ENCODE data around the gene CUTA. TPM values are rescaled to one million over a fixed set of nuclear protein-coding genes. Genes with fewer than 3 reads are reported as not detected.

The CUTA gene
- total RNA-seq, 1 donor from 2014 or later, result 319 TPM

DNA sequence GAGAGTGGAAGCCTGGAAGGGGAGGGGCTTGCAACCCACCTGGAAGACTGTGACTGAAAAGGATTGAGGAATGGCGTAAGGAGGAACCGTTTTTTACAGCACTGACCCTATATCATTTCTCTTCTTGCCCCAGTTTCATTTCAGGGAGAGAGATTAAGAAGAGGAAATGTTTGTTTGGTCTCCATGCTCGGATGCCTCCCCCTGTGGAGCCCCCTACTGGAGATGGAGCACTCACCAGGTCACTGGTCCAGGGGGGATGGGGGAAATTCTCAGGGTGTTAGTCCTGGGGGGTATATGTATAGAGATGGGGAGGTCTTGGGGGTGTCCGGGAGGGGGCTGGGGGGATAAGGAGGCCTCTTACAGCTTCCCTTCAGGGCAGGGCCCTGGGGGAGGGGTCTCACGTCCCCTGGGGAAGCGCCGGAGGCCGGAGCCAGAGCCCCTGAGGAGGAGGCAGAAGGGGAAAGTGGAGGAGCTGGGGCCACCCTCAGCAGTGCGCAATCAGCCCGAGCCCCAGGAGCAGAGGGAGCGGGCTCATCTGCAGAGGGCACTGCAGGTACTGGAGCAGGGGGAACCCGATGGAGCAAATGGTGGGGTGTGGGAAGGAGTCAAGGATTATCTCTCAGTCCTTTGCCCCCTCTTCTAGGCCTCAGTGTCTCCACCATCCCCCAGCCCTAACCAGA is 3.2 kb downstream of the CUTA start:
- Mint-ChIP-seq H3K4me3 (peak overlapping the region; percentile 90), H3K27ac (ENCODE audit: unreplicated experiment) (no peak overlapping the region), H3K9me3 (no peaks in the 10 kb centered on the region), H3K27me3 (ENCODE audit: low read depth) (peaks cover 20% of the 10 kb centered on the region), H3K4me1 (peaks cover 73% of the 10 kb centered on the region), H3K36me3 (ENCODE audit: low read depth) (peaks cover 8% of the 10 kb centered on the region)
- DNase-seq (ENCODE audit: low read depth, low spot score), result no peak
- TF ChIP-seq CTCF (conservative IDR thresholded peaks at IDR 0.05), result peak; percentile 49

- Mint-ChIP-seq H3K27ac (ENCODE audit: unreplicated experiment) (peak overlapping the region; percentile 78), H3K27me3 (ENCODE audit: low read depth) (peaks cover 20% of the 10 kb centered on the region), H3K4me1 (peaks cover 68% of the 10 kb centered on the region), H3K9me3 (no peaks in the 10 kb centered on the region), H3K36me3 (ENCODE audit: low read depth) (peaks cover 8% of the 10 kb centered on the region), H3K4me3 (peak overlapping the region; percentile 90)
- DNase-seq (ENCODE audit: low read depth, low spot score), result no peak
- TF ChIP-seq CTCF (conservative IDR thresholded peaks at IDR 0.05), result no peak
Observed at GRCh38 chr6:33413241-33414120, 4.4 kb downstream of the CUTA start.

DNA sequence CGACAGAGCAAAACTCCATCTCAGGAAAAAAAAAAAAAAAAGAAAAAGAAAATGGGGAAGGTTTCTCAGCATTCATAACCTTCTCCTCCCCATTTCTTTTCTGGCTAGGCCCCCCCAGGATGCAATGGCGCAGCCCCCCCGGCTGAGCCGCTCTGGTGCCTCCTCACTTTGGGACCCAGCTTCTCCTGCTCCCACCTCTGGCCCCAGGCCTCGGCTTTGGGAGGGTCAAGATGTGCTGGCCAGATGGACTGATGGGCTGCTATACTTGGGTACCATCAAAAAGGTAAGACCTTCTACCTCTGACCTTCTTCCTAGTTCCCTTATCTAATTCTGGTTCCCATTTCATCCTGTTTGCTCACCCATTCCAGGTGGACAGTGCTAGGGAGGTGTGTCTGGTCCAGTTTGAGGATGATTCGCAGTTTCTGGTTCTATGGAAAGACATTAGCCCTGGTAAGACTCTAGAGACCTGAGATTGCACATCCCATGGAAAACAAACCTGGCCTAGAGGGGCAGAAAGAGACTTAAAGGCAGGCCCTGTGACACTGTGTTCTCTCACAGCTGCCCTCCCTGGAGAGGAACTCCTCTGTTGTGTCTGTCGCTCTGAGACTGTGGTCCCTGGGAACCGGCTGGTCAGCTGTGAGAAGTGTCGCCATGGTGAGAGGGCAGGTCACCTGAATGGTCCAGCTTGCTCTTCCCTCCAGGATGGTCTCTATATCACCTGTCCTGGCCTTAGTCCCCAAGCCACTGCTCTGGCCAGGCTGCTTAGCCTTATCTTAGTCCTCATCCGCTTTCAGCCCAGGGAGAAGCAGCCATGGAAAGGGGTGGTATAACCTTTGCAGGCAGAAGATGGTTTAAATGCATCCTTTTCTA is 5.5 kb downstream of the CUTA start:
- H3K36me3 Mint-ChIP-seq (ENCODE audit: low read depth), result peaks cover 6% of the 10 kb centered on the region

GRCh38 chr6:33411632-33412005 is 6.3 kb downstream of the CUTA start:
- peaks cover 53% of the 10 kb centered on the region for H3K4me1 Mint-ChIP-seq
- no peak overlapping the region for H3K27ac Mint-ChIP-seq (ENCODE audit: unreplicated experiment)
- H3K36me3 Mint-ChIP-seq (ENCODE audit: low read depth), result peaks cover 8% of the 10 kb centered on the region
- H3K27me3 Mint-ChIP-seq (ENCODE audit: low read depth), result peaks cover 15% of the 10 kb centered on the region
- H3K9me3 Mint-ChIP-seq, result no peaks in the 10 kb centered on the region
- no peak for DNase-seq (ENCODE audit: low read depth, low spot score)
- H3K4me3 Mint-ChIP-seq, result peak overlapping the region; percentile 85
- TF ChIP-seq CTCF (conservative IDR thresholded peaks at IDR 0.05), result no peak

More for the DNA sequence above, 5.5 kb downstream of the CUTA start:
- no peak for TF ChIP-seq CTCF (conservative IDR thresholded peaks at IDR 0.05)
- no peak for DNase-seq (ENCODE audit: low read depth, low spot score)
- H3K27me3 Mint-ChIP-seq (ENCODE audit: low read depth), result peaks cover 15% of the 10 kb centered on the region
- H3K4me1 Mint-ChIP-seq, result peaks cover 60% of the 10 kb centered on the region
- no peaks in the 10 kb centered on the region for H3K9me3 Mint-ChIP-seq
- peak overlapping the region; percentile 90 for H3K4me3 Mint-ChIP-seq
- H3K27ac Mint-ChIP-seq (ENCODE audit: unreplicated experiment), result no peak overlapping the region

Measured in neural crest cell (in vitro differentiated cells).